Measurements from ENCODE around the gene MRPL52.
"Not testable (repeated sequence)": the region's sequence is repeated elsewhere in the genome, so short reads cannot be mapped to it uniquely, and the experiment has no call there.

The MRPL52 gene

GRCh38 chr14:22829661-22830442 lies at the start of gene MRPL52:
Gene MRPL52, plus strand, starts transcription at chr14:22829887. Its CDS starts 26 bp downstream, at chr14:22829913.
- TF ChIP-seq CTCF (conservative IDR thresholded peaks at IDR 0.05) = no peak
- H3K27ac ChIP-seq = peak within 1 kb of the TSS; percentile 75

GRCh38 chr14:22780105-22780679 lies 49.5 kb upstream of the MRPL52 start:
- H3K27ac ChIP-seq = no peak overlapping the region
- TF ChIP-seq CTCF (conservative IDR thresholded peaks at IDR 0.05) = no peak

GRCh38 chr14:22780941-22781300 lies 48.8 kb upstream of the MRPL52 start:
- H3K27ac ChIP-seq = no peak overlapping the region

GRCh38 chr14:22781301-22781991 lies 48.2 kb upstream of the MRPL52 start:
- no peak overlapping the region for H3K27ac ChIP-seq
- TF ChIP-seq CTCF (conservative IDR thresholded peaks at IDR 0.05) = no peak

More at GRCh38 chr14:22780941-22781300, 48.8 kb upstream of the MRPL52 start:
- no peak for TF ChIP-seq CTCF (conservative IDR thresholded peaks at IDR 0.05)

GRCh38 chr14:22786685-22787084 lies 43.0 kb upstream of the MRPL52 start:
- TF ChIP-seq CTCF (conservative IDR thresholded peaks at IDR 0.05) = no peak
- H3K27ac ChIP-seq = no peak overlapping the region

- H3K27ac ChIP-seq = no peak overlapping the region
- TF ChIP-seq CTCF (conservative IDR thresholded peaks at IDR 0.05) = no peak
Measured at GRCh38 chr14:22791301-22791700, 38.4 kb upstream of the MRPL52 start.

- H3K27ac ChIP-seq = no peak overlapping the region
- TF ChIP-seq CTCF (conservative IDR thresholded peaks at IDR 0.05) = no peak
Measured at GRCh38 chr14:22792158-22792557, 37.5 kb upstream of the MRPL52 start.

- H3K27ac ChIP-seq = not testable (repeated sequence)
Measured at GRCh38 chr14:22793550-22793949, 36.1 kb upstream of the MRPL52 start.

All from VCaP (cell line).